GM12801 (cell line): ENCODE results near the gene UGGT2.

Source experiments
- TF ChIP-seq, protein P1 (sequence below): IDR thresholded peaks from one replicate; pipeline ENCODE4 v1.5.1; 2011; ENCODE audit warnings: control low read depth; ENCODE audit not compliant: insufficient read length; ENCODE audit errors: extremely low read depth

The UGGT2 gene

DNA sequence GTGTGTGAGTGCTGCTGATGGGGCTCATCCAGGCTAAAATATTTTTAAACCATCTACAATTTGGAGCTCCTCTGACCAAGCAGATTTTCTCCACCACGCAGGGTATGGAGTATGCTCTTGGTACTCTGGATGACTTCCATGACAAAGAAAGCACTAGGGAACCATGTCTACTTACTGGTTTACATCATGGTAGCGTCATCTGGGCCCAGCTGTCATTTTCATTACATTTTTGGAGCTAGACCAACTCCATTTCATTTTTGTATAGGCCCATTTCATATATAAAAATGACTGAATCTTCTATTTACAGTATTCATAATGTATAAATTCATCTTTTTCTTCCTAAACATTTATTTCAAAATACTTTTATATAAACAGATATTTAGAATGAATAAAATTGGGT is 191.9 kb downstream of the UGGT2 start:
- TF ChIP-seq, protein P1, sequence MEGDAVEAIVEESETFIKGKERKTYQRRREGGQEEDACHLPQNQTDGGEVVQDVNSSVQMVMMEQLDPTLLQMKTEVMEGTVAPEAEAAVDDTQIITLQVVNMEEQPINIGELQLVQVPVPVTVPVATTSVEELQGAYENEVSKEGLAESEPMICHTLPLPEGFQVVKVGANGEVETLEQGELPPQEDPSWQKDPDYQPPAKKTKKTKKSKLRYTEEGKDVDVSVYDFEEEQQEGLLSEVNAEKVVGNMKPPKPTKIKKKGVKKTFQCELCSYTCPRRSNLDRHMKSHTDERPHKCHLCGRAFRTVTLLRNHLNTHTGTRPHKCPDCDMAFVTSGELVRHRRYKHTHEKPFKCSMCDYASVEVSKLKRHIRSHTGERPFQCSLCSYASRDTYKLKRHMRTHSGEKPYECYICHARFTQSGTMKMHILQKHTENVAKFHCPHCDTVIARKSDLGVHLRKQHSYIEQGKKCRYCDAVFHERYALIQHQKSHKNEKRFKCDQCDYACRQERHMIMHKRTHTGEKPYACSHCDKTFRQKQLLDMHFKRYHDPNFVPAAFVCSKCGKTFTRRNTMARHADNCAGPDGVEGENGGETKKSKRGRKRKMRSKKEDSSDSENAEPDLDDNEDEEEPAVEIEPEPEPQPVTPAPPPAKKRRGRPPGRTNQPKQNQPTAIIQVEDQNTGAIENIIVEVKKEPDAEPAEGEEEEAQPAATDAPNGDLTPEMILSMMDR, result no peak

DNA sequence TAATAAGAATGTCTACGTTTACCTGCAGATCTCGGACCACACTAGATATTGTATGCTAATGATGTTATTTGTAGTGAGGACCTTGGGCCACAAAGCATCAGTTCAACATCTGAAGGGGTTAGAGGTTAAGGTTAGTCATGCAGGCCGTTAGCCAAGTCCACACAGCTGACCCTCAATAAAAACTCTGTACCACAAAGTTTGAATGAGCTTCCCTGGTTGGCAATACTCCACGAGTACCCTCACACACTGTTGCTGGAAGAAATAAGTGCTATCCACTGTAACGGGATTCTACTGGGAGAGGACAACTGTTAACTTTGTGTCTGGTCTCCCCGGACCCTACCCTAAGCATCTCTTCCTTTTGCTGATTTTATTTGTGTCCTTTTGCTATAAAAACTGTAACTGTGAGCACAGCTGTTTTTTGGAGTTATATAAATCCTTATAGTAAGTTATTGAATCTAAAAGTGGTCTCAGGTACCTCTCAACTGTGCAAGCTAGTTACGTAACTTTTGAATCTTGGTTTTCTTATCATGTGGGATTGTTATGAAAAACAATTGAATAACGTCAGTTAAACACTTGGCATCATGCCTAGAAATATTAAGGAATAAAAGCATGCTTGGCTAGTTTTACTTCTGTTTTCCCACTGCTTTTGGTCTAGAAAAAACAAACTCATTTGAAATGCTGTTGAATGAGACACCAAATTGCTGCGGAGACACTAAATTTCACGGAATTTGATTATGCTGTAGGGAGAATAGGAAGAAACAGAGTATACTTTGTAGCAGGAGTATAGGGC is 194.7 kb downstream of the UGGT2 start:
- TF ChIP-seq, protein P1, result no peak

DNA sequence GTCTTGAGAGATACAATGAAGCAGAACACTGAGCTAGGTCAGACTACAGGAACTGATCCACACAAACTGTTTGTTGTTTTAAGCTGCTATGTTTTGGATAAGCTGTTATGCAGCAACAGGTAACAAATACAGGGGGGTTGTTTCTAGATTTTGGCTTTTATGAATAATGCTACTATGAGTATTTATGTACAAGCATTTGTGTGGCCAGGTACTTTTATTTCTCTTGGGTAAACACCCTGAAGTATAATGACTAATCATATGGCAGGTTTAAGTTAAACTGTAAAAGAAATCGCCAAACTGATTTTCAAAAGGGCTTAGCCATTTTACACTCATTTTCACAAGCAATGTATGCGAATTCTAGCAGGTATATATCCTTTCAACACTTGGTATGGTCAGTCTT is 210.3 kb downstream of the UGGT2 start:
- TF ChIP-seq, protein P1, result no peak

DNA sequence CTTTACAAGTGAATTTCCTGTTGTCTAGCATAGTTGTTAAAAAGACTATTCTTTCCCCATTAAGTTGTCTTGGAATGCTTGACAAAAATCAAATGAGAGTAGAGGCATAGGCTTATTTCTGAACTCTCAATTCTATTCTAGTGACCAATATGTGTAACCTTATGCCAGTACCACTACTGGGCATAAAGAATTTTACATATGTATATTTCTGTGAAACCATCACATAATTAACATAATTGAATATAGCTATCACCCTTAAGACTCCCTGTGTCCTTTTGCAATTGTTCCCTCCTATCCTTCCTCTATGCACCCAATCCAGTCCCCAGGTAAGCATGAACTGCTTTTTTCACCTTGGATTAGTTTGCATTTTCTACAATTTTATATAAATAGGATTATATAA is 211.3 kb downstream of the UGGT2 start:
- TF ChIP-seq, protein P1, result no peak

- TF ChIP-seq, protein P1, result no peak
Measured at GRCh38 chr13:95834134-95834765, 219.0 kb downstream of the UGGT2 start.

GRCh38 chr13:95833719-95834118 is 219.5 kb downstream of the UGGT2 start:
- TF ChIP-seq, protein P1, result no peak

DNA sequence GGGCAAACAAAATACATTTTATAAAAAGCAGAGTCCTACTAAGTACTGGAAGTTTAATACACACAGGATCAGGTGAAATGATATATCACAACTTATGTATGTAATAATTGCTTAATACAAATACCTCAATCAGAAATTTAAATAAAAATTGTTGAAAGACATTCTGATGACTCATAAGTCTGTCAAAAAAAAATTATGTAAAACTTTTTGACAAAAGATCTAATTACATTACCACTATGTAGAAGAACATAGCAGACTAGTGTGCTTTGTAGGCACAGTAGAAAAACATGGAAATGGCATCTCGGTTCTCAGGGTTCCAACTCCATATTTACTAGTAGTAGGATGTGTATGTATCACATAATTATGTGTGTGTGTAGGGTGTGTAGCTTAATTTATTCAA is 220.1 kb downstream of the UGGT2 start:
- TF ChIP-seq, protein P1, result no peak
